Pulmonary artery endothelial cell (primary cell): ENCODE measurements around the gene TRIM29. TPM values are rescaled to one million over a fixed set of nuclear protein-coding genes. Genes with fewer than 3 reads are reported as not detected.
"Not testable (repeated sequence)": the region's sequence is repeated elsewhere in the genome, so short reads cannot be mapped to it uniquely, and the experiment has no call there.

Source experiments
- DNase-seq: peaks from one replicate; pipeline ENCODE4 v3.0.0-alpha.2; 2011; ENCODE audit warnings: low read depth, low spot score
- total RNA-seq: library from RNA; depleted of rRNA; stranded (reverse); fragments of >200 nt; gene quantifications from 2 replicates; pipeline ENCODE4 v1.2.3, GENCODE V29; 2014

Gene TRIM29
- 0.25 TPM in 1 of 2 replicates, not detected in the other for total RNA-seq

DNA sequence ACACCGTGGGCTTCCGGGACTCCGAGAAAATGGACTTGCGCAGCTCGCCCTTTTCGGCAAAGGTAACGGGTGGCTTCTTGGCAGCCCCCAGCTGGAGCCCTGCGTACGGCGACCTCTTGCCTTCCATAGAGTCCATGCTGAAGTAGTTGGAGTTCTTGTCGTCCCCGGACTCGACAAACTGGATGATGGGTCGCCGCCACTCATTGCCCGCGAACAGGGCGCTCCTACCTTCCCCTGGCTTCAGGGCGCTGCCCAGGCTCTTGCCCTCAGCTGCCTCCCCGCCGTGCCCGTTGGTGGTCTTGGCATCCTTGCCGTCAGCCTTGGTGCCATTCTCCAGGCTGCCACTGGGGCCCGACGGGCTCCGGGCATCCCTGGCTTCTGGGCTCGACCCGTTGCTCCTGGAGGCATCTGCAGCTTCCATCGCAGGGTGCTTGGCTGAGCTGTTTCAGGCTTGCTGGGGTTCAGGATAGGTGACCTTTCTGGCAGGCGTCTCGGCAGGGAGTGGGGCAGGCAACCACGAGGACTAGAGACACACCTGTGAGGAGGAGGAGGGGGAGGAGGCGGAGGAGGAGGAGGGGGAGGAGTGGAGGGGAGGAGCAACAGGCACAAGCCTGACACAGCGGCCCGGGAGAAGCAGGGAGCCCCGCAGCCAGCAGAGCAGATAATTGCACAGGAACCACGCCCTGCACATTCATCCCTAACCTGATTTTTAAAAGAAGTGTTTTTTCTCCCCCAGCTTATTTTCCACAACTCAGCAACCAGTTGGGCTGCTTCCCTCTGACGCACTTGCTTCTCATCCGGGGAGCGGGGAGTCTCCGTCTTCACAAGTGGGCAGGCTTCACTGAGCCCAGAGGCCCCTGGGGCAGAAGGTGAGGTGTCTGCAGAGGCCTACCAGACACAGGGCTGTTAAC is at the start of gene TRIM29:
Gene TRIM29, minus strand, starts transcription at position 503 of the 911 bp plus-strand sequence. Its CDS starts 82 bp downstream, at position 421.
- DNase-seq = no peak

- DNase-seq = no peak
Observed at GRCh38 chr11:120186774-120187591, 49.1 kb upstream of the TRIM29 start.

DNA sequence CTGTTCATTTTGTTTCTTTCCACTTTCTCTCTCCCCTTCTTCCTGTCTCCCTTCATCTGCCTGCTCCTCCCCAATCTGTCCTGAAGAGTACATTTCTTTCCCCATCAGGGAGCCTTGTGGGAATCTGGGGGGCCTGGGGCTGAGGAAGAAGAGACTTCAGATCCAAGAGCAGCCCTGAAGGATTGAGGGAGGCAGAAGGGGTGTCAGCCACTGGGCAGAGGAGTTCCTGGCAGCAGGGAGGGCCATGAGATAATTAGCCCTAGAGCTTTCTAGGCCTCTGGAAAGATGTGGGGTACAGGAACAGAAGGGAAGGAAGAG is 48.5 kb upstream of the TRIM29 start:
- no peak for DNase-seq

- no peak for DNase-seq
Observed at GRCh38 chr11:120185706-120186455, 48.0 kb upstream of the TRIM29 start.

DNA sequence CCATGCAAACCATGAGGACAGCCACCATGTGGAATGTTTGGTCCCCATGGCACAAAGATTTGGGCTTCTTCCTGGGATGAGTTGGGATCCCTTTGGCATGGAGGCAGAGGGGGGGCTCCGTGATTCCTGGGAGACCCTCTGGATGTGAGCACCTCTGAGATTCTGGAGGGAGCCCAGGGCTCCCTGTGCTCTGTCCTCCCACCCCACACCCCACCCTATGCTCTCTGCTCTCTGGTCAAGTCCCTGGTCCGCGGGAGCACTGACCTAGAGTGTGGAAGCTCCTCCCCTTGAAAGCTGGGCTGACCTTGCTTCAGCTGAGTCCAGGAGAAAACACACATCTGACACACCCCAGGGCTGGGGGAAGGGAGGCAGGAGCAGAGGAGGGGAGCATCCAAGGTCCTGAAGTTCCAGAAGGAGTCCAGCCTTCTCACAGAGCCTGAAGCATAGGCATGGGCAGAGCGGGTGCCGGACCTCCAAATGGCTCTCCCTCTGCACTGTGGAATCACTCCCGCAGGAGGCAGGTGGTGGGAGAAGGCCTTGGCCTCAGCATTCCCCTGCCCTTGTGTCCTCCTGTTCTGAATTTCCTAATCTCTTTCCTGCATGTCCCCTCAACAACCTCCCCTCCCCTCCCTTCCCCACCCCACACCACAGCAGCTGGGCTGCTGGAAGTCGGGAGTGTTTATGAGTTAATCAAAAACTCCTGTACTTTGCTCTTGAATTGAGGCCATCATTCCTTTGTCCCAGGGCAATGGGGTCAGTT is 47.2 kb upstream of the TRIM29 start:
- DNase-seq = no peak

DNA sequence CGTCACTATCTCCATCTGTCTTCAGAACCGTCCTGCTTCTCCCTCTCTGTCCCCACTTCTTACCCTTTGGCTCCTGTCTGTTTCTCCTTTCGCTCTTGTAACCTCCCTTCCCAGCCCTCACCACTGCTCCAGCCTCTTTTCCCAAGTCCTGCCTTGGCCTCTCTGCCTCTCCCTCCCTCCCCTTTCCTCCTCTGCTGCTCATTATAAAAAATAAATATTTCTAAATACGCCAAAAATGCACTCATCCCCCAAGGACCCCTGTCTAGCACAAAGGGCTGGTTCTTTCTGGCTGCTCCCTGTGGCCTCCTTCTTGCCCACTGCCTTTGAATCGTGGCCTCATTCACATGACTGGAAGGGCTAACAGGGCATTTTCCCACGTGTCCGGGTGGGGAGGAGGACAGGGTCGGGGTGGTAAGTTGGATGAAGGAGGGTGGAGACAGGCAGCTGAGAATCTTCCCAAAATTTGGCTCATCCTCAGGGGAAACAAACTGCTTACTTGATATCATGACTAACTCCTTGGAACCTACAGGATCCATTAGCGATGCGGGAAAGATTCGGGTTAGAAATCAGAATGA is 46.5 kb upstream of the TRIM29 start:
- no peak for DNase-seq

DNA sequence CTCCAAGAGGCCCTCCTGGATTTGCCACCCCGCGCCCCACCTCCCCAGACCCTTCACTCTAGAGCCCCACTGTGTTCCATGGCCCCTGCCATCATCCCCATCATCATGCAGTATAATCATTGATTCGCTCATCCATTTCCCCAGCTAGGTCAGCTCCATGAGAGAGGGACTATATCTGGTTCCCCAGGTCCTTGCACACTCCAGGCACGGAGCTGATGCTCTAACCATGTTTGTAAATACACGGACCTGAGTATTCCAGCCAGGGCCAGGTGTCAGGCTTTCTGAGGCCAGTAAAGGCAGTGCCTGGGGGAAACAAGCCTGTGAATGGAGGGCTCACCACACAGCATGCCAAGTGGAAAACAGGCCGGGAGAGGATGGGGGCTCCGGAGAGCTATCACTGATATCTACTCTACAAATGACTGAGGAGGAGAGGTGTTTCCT is 45.8 kb upstream of the TRIM29 start:
- no peak for DNase-seq

- DNase-seq = no peak
Observed at GRCh38 chr11:120182790-120183491, 45.0 kb upstream of the TRIM29 start.

GRCh38 chr11:120182372-120182771 is 44.5 kb upstream of the TRIM29 start:
- no peak for DNase-seq

DNA sequence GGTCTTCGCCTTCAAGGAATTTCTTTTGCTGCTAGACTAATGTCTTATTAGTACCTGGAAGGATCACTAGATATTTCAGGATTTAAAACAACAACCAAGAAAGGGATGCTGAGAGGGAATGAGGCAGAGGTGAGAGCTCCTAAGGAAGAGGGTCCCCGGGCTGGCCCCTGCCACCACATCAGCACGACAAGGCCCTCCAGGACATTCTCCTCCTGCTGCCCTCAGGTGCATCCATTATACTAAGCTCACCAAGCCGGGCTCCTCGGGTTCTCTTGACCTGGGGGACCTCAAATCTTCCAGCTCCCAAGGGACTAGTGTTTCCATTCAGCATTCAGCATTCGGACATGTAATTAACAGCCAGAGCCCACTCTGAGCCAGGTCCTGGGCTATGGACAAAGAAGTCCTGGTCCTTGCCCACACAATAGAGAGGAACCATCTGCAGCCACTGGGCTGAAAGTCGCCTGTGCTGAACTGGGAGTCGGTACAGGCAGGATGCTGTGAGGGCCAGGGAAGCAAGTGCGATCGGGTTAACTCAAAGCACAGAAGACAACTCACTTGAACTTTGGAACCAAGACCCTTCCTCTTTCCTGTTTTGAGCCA is 43.6 kb upstream of the TRIM29 start:
- no peak for DNase-seq

DNA sequence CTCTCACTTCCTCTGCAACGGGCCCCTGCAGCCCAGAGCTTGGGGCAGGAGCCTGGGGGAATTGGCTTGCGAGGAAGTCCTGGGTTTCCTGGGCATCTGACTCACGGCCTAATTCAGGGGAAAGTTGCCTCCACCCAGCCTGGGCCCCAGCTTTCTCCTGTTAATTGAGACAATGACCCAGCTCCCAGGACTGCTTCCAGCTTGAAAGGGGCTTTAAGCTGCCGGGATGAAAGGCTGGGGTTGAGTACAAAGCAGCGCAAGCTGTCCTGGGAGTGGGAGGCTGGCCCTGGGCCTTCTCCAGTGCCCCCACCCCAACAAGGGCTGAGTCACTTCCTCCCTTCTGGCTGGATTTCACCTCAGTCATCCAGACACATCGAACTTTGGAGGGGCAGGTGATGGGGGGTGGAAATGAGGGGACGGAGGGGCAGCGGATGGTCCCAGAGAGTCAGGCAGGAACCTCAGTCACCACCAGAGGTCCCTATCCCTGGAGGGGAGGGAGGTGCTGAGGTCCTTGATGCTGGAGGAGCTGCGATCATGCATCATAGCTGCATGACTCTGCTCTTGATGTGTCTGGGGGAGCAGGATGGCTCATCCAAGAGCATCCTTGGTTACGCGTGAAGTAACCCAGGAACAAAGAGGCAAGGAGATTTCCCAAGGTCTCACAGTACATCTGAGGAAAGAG is 42.8 kb upstream of the TRIM29 start:
- no peak for DNase-seq

DNA sequence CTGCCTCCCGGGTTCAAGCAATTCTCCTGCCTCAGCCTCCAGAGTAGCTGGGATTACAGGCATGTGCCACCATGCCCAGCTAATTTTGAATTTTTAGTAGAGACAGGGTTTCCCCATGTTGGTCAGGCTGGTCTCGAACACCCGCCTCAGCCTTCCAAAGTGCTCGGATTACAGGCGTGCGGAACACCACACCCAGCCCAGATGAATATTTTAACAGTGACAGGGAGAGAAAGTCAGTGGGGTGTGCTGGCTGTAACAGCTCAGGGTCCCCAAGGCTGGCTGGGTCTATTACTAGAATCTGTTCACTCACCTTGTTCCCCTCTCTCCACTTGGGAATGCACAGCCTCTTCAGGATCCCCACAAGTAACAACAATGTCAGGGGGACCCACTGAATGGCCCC is 42.1 kb upstream of the TRIM29 start:
- DNase-seq = not testable (repeated sequence)

DNA sequence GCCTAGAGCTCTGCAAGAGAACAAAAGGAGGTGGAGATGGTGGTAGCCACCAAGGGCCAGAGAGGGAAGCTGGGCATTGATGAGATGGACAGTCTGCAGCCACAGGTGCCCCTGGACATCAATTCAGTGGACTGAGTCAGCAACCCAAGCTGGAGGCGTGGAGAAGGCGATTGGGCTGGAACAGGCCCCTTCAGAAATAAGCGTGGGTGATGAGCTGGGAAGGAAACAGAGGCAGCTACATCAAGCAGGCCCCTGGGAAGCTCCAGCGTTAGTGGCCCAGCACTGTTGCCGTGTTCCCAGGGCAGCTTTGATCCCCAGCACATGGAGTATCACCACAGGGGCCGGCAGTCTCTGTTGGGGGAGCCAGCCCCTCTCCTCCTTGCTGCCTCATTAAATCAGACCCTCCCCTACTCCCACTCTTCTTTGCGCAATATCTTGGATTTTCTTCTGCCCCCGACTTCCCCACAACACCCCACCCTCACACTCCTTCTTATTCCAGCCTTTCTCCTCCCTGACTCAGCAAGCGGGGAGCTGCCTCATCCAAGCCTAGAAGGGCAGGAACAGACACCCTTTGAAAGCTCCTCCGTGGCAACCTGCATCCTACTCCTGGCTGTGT is 41.3 kb upstream of the TRIM29 start:
- DNase-seq = no peak

DNA sequence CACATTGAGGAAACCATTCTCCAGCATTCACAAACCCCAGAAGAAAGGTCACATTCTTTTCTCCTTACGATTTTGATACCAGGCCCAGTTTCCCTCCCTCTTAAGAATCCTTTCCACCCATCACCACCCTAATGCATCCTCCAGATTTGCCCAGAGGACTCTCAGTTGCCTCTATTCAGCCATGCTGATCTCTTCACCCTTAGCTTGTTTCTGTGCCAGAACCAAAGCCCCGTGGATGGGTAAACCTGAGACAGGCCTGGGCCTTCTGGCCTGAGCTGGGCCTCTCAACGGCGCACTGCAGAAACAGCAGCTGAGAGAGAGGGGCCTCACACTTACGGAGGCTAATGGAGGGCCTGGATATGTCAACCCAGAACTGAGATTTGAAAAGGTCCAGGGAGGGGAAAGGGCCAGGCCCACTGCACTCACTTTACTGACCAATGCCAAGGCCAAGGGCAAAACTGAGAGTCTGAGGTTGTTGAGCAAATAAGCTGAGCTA is 40.7 kb upstream of the TRIM29 start:
- DNase-seq = no peak

GRCh38 chr11:120174866-120175265 is 37.0 kb upstream of the TRIM29 start:
- DNase-seq = no peak

DNA sequence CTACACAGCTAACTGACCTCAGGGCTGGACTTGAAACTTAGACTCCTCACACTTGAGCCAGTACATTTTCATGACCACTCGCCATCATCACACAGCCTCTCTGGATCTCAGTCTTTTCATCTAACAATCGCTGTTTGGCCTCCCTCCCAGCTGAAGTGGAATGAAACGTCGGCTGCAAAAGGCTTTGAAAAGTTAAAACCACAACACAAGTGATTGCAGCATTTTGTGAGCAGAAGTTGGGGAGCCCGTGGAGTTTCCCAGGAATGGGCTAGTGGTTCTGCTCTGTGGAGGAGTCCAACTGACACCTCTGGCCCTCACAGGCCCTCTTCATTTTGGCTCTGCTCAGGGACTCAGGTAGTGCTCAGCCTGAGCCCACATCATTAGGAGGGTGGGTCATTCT is 35.9 kb upstream of the TRIM29 start:
- DNase-seq = no peak

GRCh38 chr11:120173019-120173705 is 35.2 kb upstream of the TRIM29 start:
- DNase-seq = no peak
